ENCODE results near the gene FOXP2. TPM values are rescaled to one million over a fixed set of nuclear protein-coding genes. Genes with fewer than 3 reads are reported as not detected.
"Not testable (repeated sequence)": the region's sequence is repeated elsewhere in the genome, so short reads cannot be mapped to it uniquely, and the experiment has no call there.

The FOXP2 gene
- total RNA-seq, 1 experiment from 2014 or later: 0.17 TPM

- CTCF ChIA-PET; H3K27me3 Mint-ChIP-seq (ENCODE audit: low read depth); POLR2A ChIA-PET; H3K4me1 Mint-ChIP-seq; H3K9me3 Mint-ChIP-seq; H3K4me3 Mint-ChIP-seq; ATAC-seq; H3K36me3 Mint-ChIP-seq; H3K27ac Mint-ChIP-seq; DNase-seq (ENCODE audit: low spot score): not testable (repeated sequence)
Measured at GRCh38 chr7:114547346-114547745, 132.7 kb downstream of the FOXP2 start.

GRCh38 chr7:114548081-114548980, 133.7 kb downstream of the FOXP2 start:
- ATAC-seq: no peak
- ChIA-PET POLR2A (no interaction called here), CTCF (no interaction called here)
- peaks cover 3% of the 10 kb centered on the region; the same call in 1 of the 2 replicates for H3K9me3 Mint-ChIP-seq
- H3K27ac Mint-ChIP-seq: no peak overlapping the region
- H3K27me3 Mint-ChIP-seq (ENCODE audit: low read depth): no peaks in the 10 kb centered on the region
- DNase-seq (ENCODE audit: low spot score): no peak
- no peaks in the 10 kb centered on the region for H3K36me3 Mint-ChIP-seq
- no peak for TF ChIP-seq ZNF396 (CRISPR knock-in tag; IDR thresholded peaks at IDR 0.05; ENCODE audit: borderline replicate concordance)
- TF ChIP-seq ELF4 (CRISPR knock-in tag; IDR thresholded peaks at IDR 0.05; ENCODE audit: low read depth): no peak
- TF ChIP-seq, protein P1, sequence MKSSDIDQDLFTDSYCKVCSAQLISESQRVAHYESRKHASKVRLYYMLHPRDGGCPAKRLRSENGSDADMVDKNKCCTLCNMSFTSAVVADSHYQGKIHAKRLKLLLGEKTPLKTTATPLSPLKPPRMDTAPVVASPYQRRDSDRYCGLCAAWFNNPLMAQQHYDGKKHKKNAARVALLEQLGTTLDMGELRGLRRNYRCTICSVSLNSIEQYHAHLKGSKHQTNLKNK (CRISPR knock-in tag; IDR thresholded peaks at IDR 0.05): no peak
- no peak for TF ChIP-seq EMX1 (CRISPR knock-in tag; IDR thresholded peaks at IDR 0.05)
- TF ChIP-seq NFYB (CRISPR knock-in tag; conservative IDR thresholded peaks at IDR 0.05; ENCODE audit: low read depth): no peak
- TF ChIP-seq TEAD1 (CRISPR knock-in tag; IDR thresholded peaks at IDR 0.05): no peak
- TF ChIP-seq, protein P2, sequence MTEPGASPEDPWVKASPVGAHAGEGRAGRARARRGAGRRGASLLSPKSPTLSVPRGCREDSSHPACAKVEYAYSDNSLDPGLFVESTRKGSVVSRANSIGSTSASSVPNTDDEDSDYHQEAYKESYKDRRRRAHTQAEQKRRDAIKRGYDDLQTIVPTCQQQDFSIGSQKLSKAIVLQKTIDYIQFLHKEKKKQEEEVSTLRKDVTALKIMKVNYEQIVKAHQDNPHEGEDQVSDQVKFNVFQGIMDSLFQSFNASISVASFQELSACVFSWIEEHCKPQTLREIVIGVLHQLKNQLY (CRISPR knock-in tag; IDR thresholded peaks at IDR 0.05): no peak
- TF ChIP-seq ZNF219 (CRISPR knock-in tag; IDR thresholded peaks at IDR 0.05; ENCODE audit: borderline replicate concordance): no peak
- TF ChIP-seq, protein P3, sequence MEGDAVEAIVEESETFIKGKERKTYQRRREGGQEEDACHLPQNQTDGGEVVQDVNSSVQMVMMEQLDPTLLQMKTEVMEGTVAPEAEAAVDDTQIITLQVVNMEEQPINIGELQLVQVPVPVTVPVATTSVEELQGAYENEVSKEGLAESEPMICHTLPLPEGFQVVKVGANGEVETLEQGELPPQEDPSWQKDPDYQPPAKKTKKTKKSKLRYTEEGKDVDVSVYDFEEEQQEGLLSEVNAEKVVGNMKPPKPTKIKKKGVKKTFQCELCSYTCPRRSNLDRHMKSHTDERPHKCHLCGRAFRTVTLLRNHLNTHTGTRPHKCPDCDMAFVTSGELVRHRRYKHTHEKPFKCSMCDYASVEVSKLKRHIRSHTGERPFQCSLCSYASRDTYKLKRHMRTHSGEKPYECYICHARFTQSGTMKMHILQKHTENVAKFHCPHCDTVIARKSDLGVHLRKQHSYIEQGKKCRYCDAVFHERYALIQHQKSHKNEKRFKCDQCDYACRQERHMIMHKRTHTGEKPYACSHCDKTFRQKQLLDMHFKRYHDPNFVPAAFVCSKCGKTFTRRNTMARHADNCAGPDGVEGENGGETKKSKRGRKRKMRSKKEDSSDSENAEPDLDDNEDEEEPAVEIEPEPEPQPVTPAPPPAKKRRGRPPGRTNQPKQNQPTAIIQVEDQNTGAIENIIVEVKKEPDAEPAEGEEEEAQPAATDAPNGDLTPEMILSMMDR (IDR thresholded peaks at IDR 0.05): no peak
- TF ChIP-seq, protein P4, sequence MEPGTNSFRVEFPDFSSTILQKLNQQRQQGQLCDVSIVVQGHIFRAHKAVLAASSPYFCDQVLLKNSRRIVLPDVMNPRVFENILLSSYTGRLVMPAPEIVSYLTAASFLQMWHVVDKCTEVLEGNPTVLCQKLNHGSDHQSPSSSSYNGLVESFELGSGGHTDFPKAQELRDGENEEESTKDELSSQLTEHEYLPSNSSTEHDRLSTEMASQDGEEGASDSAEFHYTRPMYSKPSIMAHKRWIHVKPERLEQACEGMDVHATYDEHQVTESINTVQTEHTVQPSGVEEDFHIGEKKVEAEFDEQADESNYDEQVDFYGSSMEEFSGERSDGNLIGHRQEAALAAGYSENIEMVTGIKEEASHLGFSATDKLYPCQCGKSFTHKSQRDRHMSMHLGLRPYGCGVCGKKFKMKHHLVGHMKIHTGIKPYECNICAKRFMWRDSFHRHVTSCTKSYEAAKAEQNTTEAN (CRISPR knock-in tag; IDR thresholded peaks at IDR 0.05): no peak
- no peak for TF ChIP-seq PRRX2 (CRISPR knock-in tag; IDR thresholded peaks at IDR 0.05)
- TF ChIP-seq ZNF263 (CRISPR knock-in tag; IDR thresholded peaks at IDR 0.05; ENCODE audit: low read depth): no peak
- TF ChIP-seq, protein P5, sequence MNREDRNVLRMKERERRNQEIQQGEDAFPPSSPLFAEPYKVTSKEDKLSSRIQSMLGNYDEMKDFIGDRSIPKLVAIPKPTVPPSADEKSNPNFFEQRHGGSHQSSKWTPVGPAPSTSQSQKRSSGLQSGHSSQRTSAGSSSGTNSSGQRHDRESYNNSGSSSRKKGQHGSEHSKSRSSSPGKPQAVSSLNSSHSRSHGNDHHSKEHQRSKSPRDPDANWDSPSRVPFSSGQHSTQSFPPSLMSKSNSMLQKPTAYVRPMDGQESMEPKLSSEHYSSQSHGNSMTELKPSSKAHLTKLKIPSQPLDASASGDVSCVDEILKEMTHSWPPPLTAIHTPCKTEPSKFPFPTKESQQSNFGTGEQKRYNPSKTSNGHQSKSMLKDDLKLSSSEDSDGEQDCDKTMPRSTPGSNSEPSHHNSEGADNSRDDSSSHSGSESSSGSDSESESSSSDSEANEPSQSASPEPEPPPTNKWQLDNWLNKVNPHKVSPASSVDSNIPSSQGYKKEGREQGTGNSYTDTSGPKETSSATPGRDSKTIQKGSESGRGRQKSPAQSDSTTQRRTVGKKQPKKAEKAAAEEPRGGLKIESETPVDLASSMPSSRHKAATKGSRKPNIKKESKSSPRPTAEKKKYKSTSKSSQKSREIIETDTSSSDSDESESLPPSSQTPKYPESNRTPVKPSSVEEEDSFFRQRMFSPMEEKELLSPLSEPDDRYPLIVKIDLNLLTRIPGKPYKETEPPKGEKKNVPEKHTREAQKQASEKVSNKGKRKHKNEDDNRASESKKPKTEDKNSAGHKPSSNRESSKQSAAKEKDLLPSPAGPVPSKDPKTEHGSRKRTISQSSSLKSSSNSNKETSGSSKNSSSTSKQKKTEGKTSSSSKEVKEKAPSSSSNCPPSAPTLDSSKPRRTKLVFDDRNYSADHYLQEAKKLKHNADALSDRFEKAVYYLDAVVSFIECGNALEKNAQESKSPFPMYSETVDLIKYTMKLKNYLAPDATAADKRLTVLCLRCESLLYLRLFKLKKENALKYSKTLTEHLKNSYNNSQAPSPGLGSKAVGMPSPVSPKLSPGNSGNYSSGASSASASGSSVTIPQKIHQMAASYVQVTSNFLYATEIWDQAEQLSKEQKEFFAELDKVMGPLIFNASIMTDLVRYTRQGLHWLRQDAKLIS (CRISPR knock-in tag; IDR thresholded peaks at IDR 0.05; ENCODE audit: borderline replicate concordance): no peak
- no peak overlapping the region for H3K4me3 Mint-ChIP-seq
- H3K4me1 Mint-ChIP-seq: no peaks in the 10 kb centered on the region

Data from WTC11 (cell line).